Putamen (tissue), 1 donor: ENCODE data around the gene TEAD4.
A peak's percentile ranks its signal among the peaks of the same experiment; 100 is the strongest.

Experiments
- DNase-seq: peaks from one replicate; pipeline ENCODE4 v3.0.0-alpha.2; 2016; ENCODE audit warnings: low spot score

The TEAD4 gene

DNA sequence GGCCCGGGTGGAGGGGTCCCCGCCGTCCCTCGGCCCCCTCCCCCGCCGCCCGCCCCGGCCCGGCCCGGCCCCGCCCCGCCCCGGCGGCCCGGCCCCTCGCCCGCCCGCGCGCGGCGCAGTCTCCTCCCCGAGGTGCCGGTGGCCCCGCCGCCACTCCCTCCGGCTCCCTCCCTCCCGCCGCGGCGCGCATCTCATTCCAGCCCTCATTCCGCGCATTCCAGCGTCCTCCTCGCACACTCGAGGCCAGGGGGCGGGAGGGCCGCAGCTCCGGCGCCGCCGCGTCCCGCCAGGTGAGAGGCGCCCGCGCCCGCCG, at the start of gene TEAD4:
Gene TEAD4, plus strand, starts transcription at position 206 of the 313 bp plus-strand sequence.
- DNase-seq: no peak

GRCh38 chr12:2912216-2912575, 47.0 kb upstream of the TEAD4 start:
- DNase-seq: no peak

GRCh38 chr12:2919249-2919648, 39.9 kb upstream of the TEAD4 start:
- DNase-seq: no peak

DNA sequence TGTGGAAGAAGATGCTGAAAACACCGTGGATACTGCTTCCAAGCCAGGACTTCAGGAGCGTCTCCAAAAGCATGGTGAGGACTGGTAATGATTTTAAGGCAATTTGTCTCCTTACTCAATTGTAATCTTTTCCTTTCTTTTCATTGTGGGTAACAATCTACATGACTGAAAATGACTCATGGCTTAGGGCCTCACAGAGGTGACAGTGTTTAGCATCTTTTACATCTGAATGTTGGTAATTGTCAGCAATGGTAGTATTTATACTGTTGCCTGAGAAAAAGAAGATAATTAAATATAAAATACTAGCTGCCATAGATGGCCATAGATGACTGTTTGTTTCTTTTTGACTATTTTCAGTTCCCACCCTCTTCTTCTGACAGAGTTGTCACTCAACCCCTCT, 36.9 kb upstream of the TEAD4 start:
- no peak for DNase-seq

GRCh38 chr12:2923057-2923456, 36.1 kb upstream of the TEAD4 start:
- no peak for DNase-seq

DNA sequence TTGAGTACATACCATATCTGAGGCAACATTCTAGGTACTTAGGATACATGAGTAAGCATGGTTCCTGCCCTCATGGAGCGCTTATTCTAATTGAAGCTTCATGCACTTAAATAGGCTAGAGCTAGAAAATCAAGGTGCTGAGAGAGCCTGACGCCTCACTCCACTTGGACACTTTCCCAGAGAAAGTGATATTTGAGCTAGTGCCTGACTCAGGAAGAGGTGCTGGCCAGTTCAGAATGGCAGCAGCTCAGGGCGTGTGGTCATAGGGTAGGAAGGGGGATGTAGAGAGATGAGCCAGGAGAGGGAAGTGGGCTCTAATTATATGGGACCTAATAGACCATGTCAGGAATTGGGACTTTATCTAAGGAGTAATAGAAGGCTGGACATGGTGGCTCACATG, 35.2 kb upstream of the TEAD4 start:
- no peak for DNase-seq

- no peak for DNase-seq
Measured at GRCh38 chr12:2925322-2925995, 33.7 kb upstream of the TEAD4 start.

- no peak for DNase-seq
Measured at GRCh38 chr12:2930865-2931264, 28.3 kb upstream of the TEAD4 start.

DNA sequence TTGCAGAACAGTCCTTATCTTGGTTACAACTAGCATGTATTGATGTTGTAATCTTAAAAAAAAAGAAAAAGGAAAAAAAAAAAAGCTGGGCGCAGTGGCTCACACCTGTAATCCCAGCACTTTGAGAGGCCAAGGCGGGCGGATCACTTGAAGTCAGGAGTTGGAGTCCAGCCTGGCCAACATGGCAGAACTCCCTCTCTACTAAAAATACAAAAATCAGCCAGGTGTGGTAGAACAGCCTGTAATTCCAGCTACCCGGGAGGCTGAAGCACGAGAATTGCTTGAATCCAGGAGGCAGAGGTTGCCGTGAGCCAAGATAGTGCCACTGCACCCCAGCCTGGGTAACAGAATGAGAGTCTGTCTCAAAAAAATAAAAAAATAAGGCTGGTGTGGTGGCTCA, 25.6 kb upstream of the TEAD4 start:
- DNase-seq: no peak

DNA sequence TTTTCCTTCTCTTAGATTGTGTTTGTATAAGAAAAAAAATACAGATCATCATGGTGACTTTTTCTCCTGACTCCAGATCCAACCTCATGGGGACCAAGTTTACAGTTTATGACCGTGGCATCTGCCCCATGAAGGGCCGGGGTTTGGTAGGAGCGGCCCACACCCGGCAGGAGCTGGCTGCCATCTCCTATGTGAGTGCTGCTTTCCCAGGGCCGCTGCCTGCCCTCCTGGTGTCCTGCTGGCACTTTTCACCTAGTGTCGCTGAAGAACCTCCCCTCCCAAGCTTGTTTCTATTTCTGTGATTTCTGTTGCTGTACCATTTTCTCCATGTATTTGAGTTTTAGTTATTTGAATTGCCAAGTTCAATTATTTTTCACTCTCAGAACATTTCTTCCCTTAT, 24.8 kb upstream of the TEAD4 start:
- DNase-seq: no peak

- DNase-seq: no peak
Measured at GRCh38 chr12:2936301-2936700, 22.9 kb upstream of the TEAD4 start.

DNA sequence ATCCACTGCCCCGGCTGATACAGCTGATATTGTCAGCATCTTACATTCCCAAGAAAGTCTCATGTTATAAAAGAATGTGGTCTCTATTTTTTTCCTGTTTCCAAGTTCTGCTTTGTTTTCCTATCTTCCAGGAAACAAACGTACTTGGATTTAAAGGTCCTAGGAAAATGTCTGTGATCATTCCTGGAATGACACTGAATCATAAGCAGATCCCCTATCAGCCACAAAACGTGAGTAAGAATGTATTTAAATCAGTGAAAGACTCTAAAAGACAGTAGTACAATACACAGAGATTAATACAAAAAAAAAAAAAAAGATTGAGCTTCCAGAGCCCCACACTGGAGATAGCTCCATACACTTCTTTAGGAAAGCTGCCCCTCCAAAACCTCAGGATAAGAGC, 21.7 kb upstream of the TEAD4 start:
- no peak for DNase-seq

DNA sequence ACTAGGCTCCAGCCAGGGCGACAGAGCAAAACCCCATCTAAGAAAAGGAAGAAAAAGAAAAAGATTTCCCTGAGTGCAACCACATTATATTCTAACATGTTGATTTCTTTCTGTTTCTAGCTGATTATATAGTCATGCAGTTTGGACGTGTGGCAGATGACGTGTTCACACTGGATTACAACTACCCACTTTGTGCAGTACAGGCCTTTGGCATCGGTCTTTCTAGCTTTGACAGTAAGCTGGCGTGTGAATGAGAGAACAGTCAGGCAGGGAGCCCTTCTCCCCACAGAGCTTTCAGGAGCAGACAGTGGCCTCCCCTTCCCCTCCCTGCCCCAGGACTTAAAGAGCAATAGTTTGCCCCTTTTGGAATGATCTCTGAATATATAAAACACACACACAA, 20.0 kb upstream of the TEAD4 start:
- DNase-seq: no peak

GRCh38 chr12:2940564-2940963, 18.6 kb upstream of the TEAD4 start:
- DNase-seq: no peak

DNA sequence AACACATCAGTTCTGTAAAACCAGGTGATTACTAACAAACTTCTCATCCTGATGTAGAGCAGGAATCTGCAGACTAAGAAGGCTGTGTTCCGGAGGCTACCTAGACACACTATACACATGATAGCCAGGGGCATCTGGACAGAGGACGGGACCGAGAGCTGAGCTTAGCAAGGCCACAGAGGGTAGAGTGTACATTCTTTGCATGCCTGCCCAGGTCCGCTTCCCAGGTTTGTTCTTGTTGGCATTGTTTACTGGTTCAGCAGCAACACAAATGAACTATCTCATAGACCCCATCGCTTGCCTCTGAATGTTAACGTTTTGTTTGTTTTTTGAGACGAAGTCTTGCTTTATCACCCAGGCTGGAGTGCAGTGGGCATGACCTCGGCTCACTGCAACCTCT, 17.7 kb upstream of the TEAD4 start:
- DNase-seq: no peak

DNA sequence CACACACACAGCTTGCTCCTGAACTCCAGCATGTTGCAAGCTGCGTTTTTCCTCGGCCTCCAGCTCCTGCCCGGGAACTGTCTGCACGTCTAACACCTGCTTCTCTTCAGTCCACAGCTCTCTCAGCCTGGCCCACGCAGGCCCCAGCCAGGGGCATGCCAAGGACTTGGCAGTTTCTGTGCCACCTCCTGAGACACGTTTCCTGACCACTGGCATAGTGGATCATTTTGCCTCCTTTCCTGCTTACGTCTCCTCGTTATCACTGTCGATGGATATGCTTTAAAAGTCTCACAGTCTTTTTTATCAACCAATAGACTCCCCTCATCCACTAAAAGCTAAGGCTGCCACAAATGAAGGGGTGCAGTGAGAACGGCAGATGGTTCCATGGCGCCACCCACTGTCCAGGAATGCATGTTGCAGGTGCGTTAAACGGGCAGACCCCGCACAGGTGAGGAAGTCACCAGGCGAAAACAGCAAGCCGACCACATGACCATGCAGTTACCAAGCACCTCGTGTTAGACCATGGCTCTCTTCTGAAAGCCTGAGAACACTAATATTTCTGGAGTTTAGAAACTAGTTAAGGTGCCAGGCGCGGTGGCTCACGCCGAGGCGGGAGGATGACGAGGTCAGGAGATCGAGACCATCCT, 14.7 kb upstream of the TEAD4 start:
- DNase-seq: peak; percentile 34

DNA sequence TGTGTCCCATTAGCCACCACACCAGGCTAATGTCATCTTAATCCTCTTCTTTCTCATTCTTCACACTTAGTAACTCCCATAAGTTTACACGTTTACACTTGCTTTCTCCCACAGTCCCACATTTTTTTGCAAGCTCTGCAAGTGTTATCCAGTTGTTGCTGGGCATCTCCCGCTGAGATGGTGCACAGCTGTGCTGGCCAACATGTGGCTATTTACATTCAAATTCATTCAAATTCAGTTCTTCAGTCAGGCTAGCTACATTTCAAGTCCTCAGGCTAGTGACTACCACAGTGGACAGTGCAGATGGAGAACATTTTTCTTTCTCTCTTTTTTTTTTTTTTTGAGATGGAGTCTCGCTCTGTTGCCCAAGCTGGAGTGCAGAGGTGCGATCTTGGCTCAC, 9.8 kb upstream of the TEAD4 start:
- DNase-seq: no peak

DNA sequence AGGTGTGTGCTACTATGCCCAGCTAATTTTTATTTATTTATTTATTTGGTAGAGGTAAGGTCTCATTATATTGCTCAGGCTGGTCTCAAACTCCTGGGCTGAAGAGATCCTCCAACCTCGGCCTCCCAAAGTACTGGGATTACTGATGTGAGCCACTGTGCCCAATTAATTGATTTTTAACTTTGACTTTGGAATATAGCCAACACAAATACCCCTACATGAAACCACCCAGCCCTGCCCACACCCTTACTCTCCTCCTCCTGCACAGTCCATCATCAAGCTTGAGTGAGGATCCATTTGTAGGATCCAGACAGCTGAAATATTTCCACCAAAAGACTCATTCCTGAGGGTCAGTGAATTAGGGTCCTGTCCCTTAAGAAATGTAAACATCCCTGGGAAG, 3.3 kb upstream of the TEAD4 start:
- no peak for DNase-seq

DNA sequence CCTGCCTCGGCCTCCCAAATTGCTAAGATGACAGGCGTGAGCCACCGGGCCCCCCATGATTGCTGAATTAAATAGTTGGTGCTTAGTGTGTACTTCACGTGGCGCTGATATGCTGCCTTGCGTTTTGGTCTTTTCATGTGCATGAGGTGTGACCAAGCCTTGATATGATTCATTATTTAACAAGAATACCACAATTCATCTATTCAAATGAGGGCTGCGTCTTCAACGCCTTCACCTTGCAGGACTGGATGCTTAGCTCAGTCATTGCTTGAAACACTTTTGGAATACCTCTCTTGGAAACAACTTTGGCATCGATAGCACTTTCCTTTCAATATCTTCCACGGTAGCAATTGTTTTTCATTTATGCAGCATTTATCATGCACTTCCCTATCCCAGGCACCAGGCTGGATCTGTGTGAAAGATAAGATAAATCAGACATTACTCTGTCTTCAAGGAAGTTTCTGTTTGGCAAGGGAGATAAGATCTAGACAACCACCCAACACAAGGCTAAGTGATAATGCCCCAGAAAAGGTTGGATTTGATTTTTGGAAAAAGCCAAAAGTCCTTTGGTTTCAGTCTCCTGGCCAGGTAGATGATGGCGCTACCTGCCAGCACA, 1.3 kb upstream of the TEAD4 start:
- no peak for DNase-seq

GRCh38 chr12:2958432-2959191, 585 bp upstream of the TEAD4 start:
- DNase-seq: no peak

- no peak for DNase-seq
Measured at GRCh38 chr12:2959505-2960389, 550 bp downstream of the TEAD4 start.

DNA sequence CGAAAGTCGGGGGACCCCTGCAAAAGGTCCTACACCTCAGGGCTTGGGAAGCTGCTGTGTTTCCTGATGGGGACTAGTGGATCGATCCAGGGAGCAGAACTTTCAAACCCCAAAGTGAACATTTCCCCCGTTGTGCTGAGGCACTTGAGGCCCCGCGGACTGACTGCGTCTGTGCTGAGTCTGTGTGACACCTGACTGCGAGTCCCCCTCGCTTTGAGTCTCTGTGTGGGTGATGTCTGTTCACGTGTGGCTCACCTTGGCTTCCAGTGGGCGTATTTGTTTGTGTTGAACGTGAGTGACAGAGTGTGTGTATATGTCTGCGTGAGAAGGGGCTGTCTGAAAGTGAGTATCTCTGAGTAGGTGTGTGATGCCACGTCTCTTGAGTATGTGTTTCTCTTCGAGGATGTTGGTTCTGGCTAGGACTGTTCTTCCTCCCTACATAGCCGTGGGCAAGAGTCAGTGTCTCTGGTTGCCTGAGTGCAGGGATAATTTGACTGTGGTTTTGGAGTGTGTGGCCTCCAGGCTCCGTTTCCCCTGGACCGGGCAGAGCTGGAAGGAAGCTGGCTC, 1.3 kb downstream of the TEAD4 start:
- no peak for DNase-seq
